Dermis microvascular lymphatic vessel endothelial cell (primary cell): ENCODE data around the gene MAGEA2. TPM values are rescaled to one million over a fixed set of nuclear protein-coding genes. Genes with fewer than 3 reads are reported as not detected.
"Not testable (repeated sequence)": the region's sequence is repeated elsewhere in the genome, so short reads cannot be mapped to it uniquely, and the experiment has no call there.

Source experiments
- DNase-seq, 2 donors: peaks; one replicate each; pipeline versions ENCODE4 v3.0.0 to v3.0.0-alpha.2; 2010; ENCODE audit warnings: low read depth in 2 of 2
- total RNA-seq: library from RNA; depleted of rRNA; stranded (reverse); fragments of >200 nt; gene quantifications from 2 replicates; pipeline ENCODE4 v1.2.1, GENCODE V29; 2014

The MAGEA2 gene
- total RNA-seq, 1 donor from 2014 or later: not detected

GRCh38 chrX:152709173-152709572 lies 44.5 kb downstream of the MAGEA2 start, which contains the start of gene CSAG2:
Gene CSAG2 (minus strand): TSS chrX:152709273. CDS start chrX:152709112, 161 bp downstream.
- DNase-seq: not testable (repeated sequence)

- DNase-seq: not testable (repeated sequence)
These were observed 47.1 kb downstream of the MAGEA2 start for GRCh38 chrX:152706500-152706899.

- DNase-seq: not testable (repeated sequence)
These were observed 53.3 kb downstream of the MAGEA2 start for GRCh38 chrX:152700390-152700789.

Other genes starting within 250 kb of the MAGEA2 start
- gene GABRQ, start 115.9 kb downstream of the MAGEA2 start, total RNA-seq: not detected in 2 replicates
- not detected in 2 replicates for gene MAGEA3, start 55.0 kb downstream of the MAGEA2 start, total RNA-seq
- not detected in 2 replicates for gene CSAG2, start 44.6 kb downstream of the MAGEA2 start, total RNA-seq
- not detected in 2 replicates for gene MAGEA2B, start 39.2 kb downstream of the MAGEA2 start, total RNA-seq
- gene CSAG1, start 20.1 kb downstream of the MAGEA2 start, total RNA-seq: not detected in 2 replicates
- not detected in 2 replicates for gene MAGEA12, start 20.1 kb downstream of the MAGEA2 start, total RNA-seq
- not detected in 2 replicates for gene CSAG3, start 5.4 kb upstream of the MAGEA2 start, total RNA-seq
- not detected in 2 replicates for gene MAGEA6, start 15.8 kb upstream of the MAGEA2 start, total RNA-seq
- 14.4 and 17.3 TPM in 2 replicates for gene CETN2, start 76.9 kb upstream of the MAGEA2 start, total RNA-seq
- 13.9 and 15.5 TPM in 2 replicates for gene NSDHL, start 77.2 kb upstream of the MAGEA2 start, total RNA-seq
- 6.5 and 8.5 TPM in 2 replicates for gene ZNF185, start 144.2 kb upstream of the MAGEA2 start, total RNA-seq
- not detected in 2 replicates for gene PNMA5, start 240.3 kb upstream of the MAGEA2 start, total RNA-seq